Thyroid gland (tissue), 4 donors: Measurements from ENCODE around the gene PTPN14.

Experiments
- POLR2A ChIP-seq, 2 donors: fragments of 450-650 bp; IDR thresholded peaks; one replicate each; pipeline ENCODE4 v1.6.1; 2017; ENCODE audit warnings: antibody characterized with exemption in 2 of 2, mild to moderate bottlenecking in 2 of 2, moderate library complexity in 1 of 2
- TF ChIP-seq, protein P1 (sequence below), 6 experiments: fragments of 200-600 bp in 3 of 6; fragments of 450-650 bp in 3 of 6; sonication (generic) in 3 of 6; IDR thresholded peaks; one replicate each; pipeline ENCODE4 v1.5.1; 2016 to 2019; ENCODE audit warnings: antibody characterized with exemption in 6 of 6, mild to moderate bottlenecking in 2 of 6, inconsistent platforms in 1 of 6, moderate library complexity in 1 of 6

DNA sequence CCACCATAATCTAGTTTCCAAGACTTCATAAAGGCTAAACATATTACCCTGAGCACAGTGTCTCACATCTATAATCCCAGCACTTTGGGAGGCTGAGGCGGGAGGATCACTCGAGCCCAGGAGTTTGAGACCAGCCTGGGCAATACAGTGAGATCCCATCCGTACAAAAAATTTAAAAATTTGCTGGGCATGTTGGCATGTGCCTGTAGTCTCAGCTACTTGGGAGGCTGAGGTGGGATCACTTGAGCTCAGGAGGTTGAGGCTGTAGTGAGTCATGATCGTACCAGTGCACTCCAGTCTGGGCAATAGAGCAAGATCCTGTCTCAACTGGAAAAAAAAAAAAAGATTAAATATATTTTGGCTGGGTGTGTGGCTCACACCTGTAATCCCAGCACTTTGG, 90.1 kb downstream of the PTPN14 start:
- no peak for TF ChIP-seq POLR2A (IDR thresholded peaks at IDR 0.05)
- TF ChIP-seq, protein P1, sequence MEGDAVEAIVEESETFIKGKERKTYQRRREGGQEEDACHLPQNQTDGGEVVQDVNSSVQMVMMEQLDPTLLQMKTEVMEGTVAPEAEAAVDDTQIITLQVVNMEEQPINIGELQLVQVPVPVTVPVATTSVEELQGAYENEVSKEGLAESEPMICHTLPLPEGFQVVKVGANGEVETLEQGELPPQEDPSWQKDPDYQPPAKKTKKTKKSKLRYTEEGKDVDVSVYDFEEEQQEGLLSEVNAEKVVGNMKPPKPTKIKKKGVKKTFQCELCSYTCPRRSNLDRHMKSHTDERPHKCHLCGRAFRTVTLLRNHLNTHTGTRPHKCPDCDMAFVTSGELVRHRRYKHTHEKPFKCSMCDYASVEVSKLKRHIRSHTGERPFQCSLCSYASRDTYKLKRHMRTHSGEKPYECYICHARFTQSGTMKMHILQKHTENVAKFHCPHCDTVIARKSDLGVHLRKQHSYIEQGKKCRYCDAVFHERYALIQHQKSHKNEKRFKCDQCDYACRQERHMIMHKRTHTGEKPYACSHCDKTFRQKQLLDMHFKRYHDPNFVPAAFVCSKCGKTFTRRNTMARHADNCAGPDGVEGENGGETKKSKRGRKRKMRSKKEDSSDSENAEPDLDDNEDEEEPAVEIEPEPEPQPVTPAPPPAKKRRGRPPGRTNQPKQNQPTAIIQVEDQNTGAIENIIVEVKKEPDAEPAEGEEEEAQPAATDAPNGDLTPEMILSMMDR (IDR thresholded peaks at IDR 0.05) = no peak
